Measurements from ENCODE around the gene PHYH. TPM values are rescaled to one million over a fixed set of nuclear protein-coding genes. Genes with fewer than 3 reads are reported as not detected.

The PHYH gene
- total and polyA plus RNA-seq, 11 donors: 58.1 to 181 (median 147) TPM

DNA sequence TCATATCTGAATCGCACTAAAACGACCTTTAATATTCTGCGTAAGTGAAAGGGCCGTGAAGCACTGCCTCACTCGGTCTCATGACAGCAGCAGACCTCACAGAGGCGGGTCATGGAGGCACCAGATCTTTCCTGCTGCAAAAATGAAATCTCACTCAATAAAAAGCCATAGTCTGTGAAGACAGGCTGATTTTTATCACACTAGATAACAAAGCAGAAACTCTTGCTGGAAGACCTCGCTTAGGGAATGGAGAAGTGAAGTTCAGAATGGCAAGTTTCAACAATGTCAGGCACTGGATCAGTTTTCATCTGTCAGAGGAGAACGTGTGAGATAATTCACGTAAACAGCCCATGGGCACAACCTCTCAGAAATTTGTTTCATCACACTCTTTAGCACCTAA lies 40.2 kb upstream of the PHYH start:
- Histone ChIP-seq H3K9me3 (no peaks in the 10 kb centered on the region), H3K4me3 (peak overlapping the region in 6 of 12 donors; percentile 0 to 25 (median 12)), H3K4me1 (peaks cover 0 to 45% (median 22%) of the 10 kb centered on the region in 12 donors), H3K27ac (peak overlapping the region in 9 of 12 donors; percentile 2 to 65 (median 40)), H3K36me3 (peaks cover 0 to 37% (median 24%) of the 10 kb centered on the region in 9 donors), H3K27me3 (no peaks in the 10 kb centered on the region)
- TF ChIP-seq POLR2A (IDR thresholded peaks at IDR 0.05): no peak
- TF ChIP-seq, protein P1, sequence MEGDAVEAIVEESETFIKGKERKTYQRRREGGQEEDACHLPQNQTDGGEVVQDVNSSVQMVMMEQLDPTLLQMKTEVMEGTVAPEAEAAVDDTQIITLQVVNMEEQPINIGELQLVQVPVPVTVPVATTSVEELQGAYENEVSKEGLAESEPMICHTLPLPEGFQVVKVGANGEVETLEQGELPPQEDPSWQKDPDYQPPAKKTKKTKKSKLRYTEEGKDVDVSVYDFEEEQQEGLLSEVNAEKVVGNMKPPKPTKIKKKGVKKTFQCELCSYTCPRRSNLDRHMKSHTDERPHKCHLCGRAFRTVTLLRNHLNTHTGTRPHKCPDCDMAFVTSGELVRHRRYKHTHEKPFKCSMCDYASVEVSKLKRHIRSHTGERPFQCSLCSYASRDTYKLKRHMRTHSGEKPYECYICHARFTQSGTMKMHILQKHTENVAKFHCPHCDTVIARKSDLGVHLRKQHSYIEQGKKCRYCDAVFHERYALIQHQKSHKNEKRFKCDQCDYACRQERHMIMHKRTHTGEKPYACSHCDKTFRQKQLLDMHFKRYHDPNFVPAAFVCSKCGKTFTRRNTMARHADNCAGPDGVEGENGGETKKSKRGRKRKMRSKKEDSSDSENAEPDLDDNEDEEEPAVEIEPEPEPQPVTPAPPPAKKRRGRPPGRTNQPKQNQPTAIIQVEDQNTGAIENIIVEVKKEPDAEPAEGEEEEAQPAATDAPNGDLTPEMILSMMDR (IDR thresholded peaks at IDR 0.05): no peak
- intact Hi-C loops (cut with DNase I): no loop called here
- DNase-seq (no peak), ATAC-seq (peak in 2 of 4 donors; percentile 45 to 64)
- 53 to 56% (median 53%) methylated on average over 9 of the region's 9 CpGs for WGBS, 4 donors

DNA sequence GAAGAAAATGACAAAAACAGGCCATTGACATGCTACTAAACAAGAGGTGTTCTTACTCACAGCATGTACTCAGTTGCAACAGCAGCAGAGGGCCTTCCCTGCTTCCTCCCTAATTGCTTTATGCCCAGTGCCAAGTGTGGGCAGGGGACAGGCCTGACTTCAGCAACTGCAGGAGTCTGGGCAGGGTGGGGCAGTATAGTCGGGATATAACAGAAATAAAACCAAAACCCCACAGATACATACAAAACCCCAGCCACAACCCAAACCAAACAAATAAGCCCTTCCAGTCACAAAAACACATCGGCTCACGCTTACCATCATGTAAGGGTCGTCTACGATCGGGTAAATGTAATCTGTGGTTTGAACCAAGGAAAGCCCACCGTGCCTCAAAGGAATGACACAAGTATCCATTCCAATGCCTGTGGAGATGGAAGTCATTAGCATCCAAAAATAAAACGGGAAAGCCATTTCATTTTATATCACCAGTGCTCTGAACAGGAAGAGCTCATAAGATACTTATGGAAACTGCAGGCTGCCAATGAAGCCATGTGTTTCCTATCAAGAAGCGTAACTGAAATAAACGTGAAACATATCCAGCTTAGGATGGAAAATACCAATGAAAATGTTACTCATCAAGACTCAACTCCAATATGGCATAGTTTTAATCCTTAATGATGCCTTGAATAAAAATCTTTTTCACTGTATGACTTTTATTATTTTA lies 38.7 kb upstream of the PHYH start:
- no peaks in the 10 kb centered on the region for H3K9me3 ChIP-seq
- WGBS, 4 donors: 27 to 35% (median 33%) methylated on average over 10 of the region's 10 CpGs
- peaks cover 0 to 45% (median 22%) of the 10 kb centered on the region in 12 donors for H3K4me1 ChIP-seq
- TF ChIP-seq, protein P1 (IDR thresholded peaks at IDR 0.05): no peak
- no peak for TF ChIP-seq POLR2A (IDR thresholded peaks at IDR 0.05)
- intact Hi-C loops (cut with DNase I): no loop called here
- no peaks in the 10 kb centered on the region for H3K27me3 ChIP-seq
- peak in 3 of 4 donors; percentile 57 to 68 (median 60) for ATAC-seq
- no peak for DNase-seq
- H3K27ac ChIP-seq: peak overlapping the region in 10 of 12 donors; percentile 14 to 65 (median 41)
- H3K36me3 ChIP-seq: peaks cover 0 to 46% (median 29%) of the 10 kb centered on the region in 9 donors
- peak overlapping the region in 1 of 12 donors; percentile 26 for H3K4me3 ChIP-seq

- Histone ChIP-seq H3K27me3 (no peaks in the 10 kb centered on the region), H3K9me3 (no peaks in the 10 kb centered on the region), H3K4me1 (peaks cover 0 to 44% (median 22%) of the 10 kb centered on the region in 12 donors), H3K36me3 (peaks cover 0 to 50% (median 36%) of the 10 kb centered on the region in 9 donors), H3K27ac (peak overlapping the region in 2 of 12 donors; percentile 26 to 65), H3K4me3 (no peak overlapping the region)
- 85 to 96% (median 88%) methylated on average over 2 to 6 of the region's 6 CpGs for WGBS, 4 donors
- no peak for TF ChIP-seq POLR2A (IDR thresholded peaks at IDR 0.05)
- ATAC-seq (no peak), DNase-seq (no peak)
- intact Hi-C loops (cut with DNase I): no loop called here
Observed at GRCh38 chr10:13337827-13338196, 37.9 kb upstream of the PHYH start.

DNA sequence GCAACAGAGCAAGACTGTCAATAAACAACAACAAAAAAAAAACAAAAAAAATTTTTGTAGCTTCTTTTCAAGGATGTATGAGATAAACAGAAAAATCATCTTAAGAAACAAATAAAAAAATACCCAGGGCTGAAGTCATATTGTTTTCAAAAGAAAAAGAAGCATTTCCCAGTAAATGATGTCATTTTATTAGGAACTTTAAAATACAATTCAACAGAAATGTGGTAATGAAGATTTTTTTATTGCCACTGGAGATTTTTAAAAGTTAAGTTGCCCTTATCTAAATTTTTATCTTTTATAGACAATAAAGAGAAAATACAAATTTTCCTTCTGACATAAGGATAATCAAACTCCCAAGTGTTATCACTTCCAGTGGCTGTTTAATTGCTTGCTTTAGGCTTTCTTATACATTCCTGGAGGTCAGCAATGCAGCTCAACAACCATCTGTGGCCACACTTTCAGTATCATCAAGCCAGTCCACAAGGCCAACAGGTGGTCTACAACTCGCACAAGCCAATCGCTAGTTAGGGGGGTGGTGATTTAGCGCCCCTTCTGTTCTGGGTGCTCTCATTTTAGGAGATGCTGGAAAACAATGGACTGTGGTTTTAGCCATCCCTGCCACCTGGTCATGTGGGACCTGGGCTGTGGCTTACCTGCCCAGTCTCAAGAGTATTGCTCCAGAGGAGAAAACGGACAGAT lies 37.4 kb upstream of the PHYH start:
- H3K27ac ChIP-seq: no peak overlapping the region
- peaks cover 0 to 56% (median 42%) of the 10 kb centered on the region in 9 donors for H3K36me3 ChIP-seq
- H3K9me3 ChIP-seq: no peaks in the 10 kb centered on the region
- 96 to 99% (median 97%) methylated on average over 4 of the region's 4 CpGs for WGBS, 4 donors
- DNase-seq: no peak
- no peak for TF ChIP-seq POLR2A (IDR thresholded peaks at IDR 0.05)
- TF ChIP-seq, protein P1 (IDR thresholded peaks at IDR 0.05): no peak
- no peak for ATAC-seq
- peaks cover 0 to 38% (median 22%) of the 10 kb centered on the region in 12 donors for H3K4me1 ChIP-seq
- H3K4me3 ChIP-seq: no peak overlapping the region
- H3K27me3 ChIP-seq: no peaks in the 10 kb centered on the region
- intact Hi-C loops (cut with DNase I): no loop called here

Data from heart left ventricle (tissue), 16 donors.